Measurements from ENCODE around the gene ZBTB25.

The ZBTB25 gene

DNA sequence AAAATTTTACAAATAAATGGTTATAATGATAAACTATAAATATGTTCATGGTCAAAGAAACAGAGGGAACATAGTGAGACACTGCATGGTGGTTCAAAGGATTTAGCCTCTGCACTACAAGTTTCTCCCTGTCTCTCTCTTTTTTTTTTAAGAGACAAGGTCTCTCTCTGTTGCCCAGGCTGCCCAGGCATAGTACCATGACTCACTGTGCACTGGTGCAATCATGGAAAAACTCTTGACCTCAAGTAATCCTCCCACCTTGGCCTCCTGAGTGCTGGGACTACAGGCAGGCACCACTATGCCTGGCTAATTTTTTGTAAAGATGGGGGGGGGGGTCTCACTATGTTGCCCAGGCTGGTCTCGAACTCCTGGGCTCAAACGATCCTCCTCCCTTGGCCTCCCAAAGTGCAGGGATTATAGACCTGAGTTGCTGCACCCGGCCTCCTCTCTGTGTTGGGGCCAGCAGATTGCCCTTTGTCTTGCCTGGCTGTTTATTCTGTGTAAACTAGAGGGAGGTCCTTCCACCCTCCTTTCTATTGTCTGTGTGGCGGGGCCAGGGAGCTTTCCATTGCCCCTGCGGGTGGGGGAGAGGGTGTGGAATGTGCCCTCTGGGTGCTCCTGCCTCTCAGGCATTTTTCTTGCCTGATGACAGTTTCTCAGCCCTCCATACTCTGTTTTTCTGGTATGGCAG is 93.4 kb downstream of the ZBTB25 start:
- in situ Hi-C loops (cut with MboI; ENCODE audit: low pct_unique_long_range_greater_than_20kb, low sequenced_read_pairs) = no loop called here
- DNase-seq = no peak

DNA sequence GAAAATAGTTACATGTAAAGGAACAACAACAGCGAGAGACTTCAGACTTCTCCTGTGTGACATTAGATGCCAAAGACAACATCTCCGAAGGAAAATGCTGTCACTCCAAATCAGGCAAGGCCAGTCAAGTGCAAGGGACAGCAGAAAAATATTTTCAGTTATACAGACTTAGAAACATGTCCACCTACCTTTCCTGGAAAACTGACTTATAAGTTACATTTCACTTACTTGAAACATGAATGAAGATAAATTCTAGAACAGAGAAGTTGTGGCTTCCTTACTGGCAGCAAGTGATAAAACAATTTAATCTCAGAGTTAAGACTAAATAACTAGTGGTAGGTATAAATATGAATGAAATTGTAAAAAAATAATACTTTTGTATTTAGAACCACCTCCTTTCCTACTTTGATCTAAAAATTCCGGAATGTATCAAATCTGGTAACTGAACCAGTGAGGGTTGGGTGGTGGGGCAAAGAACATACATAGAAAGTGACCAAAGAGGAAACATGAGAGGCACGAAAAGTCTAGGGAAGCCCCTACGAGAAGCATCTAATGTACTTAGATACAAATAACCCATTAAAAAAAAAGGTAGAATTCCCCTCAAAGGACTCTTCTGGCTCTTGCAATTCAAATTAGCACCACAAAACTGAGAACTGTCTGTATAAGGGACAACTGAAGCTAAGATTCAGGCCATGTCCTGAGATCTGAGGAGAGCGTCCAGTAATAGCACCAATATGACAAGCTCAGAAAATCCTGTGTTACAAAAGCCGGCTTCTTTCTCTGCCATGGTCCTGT is 94.3 kb downstream of the ZBTB25 start:
- in situ Hi-C loops (cut with MboI; ENCODE audit: low pct_unique_long_range_greater_than_20kb, low sequenced_read_pairs) = no loop called here
- DNase-seq = no peak

DNA sequence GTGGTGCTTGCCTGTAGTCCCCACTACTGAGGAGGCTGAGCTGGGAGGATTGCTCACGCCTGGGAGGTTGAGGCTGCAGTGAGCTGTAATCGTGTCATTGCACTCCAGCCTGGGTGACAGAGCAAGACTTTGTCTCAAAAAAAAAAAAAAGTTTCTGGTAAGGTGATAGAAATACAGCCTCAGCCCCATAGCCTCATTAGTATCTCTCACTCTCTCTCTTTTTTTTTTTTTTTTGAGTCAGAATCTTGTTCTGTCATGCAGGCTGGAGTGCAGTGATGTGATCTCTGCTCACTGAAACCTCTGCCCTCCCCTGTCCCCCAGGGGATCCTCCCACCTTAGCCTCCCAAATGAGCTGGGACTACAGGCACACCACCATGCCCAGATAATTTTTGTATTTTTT is 96.3 kb downstream of the ZBTB25 start:
- in situ Hi-C loops (cut with MboI; ENCODE audit: low pct_unique_long_range_greater_than_20kb, low sequenced_read_pairs) = no loop called here
- no peak for DNase-seq

DNA sequence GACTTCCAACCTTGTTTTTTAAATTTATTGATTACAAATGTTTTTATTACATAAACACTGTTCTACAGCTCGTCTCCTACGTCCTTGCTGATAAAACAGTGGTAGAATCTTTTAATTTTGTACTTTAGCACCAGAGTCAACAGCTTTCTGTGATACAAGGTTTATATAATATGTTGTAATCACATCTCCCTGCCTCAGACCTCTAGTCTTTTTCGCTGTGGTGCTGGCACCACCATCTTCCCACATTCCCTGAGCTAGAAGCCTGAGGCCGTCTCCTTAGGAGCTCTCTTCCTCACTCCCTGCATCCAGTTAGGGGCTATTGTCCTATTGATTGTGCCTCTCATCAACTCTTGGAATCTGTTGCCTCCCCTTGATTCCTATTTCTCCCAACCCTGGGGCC is 98.3 kb downstream of the ZBTB25 start:
- no peak for DNase-seq
- in situ Hi-C loops (cut with MboI; ENCODE audit: low pct_unique_long_range_greater_than_20kb, low sequenced_read_pairs) = no loop called here

DNA sequence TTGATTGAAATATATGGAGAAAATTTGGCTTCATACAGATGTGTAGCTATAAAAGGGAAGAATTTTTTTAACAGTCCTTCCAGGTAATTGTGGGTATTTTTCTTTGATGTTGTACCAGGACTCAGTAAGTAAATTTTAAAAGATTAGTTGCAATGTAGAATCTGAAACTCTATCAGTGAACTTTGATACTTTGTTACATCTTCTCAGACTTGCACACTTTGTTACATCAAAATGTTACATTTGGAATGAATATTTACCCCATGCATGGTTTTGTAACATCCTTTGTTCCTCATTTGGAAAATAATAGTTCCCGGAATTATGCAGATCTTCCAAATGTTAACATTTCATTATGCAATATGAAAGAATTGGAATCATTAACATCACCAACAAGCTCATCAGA is 101.7 kb downstream of the ZBTB25 start:
- no peak for DNase-seq
- in situ Hi-C loops (cut with MboI; ENCODE audit: low pct_unique_long_range_greater_than_20kb, low sequenced_read_pairs) = no loop called here

DNA sequence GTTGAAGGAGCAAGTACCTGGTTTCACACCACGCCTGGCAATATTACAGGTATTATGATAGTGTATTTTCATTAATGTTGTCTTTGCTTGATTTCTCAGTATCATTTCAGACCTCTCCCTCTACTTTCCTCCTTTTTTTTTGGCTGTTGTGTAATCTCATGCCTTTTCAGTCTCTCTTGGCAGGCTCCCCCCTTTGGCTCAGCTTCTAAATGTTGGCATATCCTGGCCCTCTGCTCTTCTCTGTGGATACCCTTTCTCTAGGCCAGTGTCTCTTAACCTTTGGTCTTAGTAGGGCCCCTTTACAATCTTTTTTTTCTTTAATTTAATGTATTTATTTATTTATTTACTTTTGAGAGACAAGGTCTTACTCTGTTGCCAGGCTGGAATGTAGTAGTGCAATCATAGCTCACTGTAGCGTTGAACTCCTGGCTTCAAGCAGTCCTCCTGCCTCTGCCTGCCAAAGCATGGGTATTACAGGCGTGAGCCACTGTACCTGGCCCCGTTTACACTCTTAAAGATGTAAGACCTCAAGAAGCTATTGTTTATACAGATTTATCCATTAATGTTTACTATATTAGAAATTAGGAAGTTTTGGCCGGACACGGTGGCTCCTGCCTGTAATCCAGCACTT is 102.7 kb downstream of the ZBTB25 start:
- in situ Hi-C loops (cut with MboI; ENCODE audit: low pct_unique_long_range_greater_than_20kb, low sequenced_read_pairs) = no loop called here
- no peak for DNase-seq

All from KBM-7 (cell line).